GM13977 (cell line): ENCODE measurements around the gene JCAD.

Experiments
- DNase-seq: peaks from one replicate; pipeline ENCODE4 v3.0.0; 2012; ENCODE audit warnings: low spot score
- CTCF ChIP-seq: IDR thresholded peaks from 2 replicates; pipeline ENCODE4 v1.5.1; 2012; ENCODE audit warnings: mild to moderate bottlenecking, control low read depth; ENCODE audit not compliant: insufficient read depth; ENCODE audit errors: extremely low read depth, missing control alignments
- in situ Hi-C: fragments of 300-500 bp; cut with MboI; formaldehyde crosslinking; loops from one replicate; pipeline ENCODE4 v1.12.0; 2022; ENCODE audit warnings: low sequenced_read_pairs, low pct_unique_long_range_greater_than_20kb, mixed read lengths, inconsistent platforms; ENCODE audit not compliant: unreplicated experiment

Gene JCAD

GRCh38 chr10:30047924-30048531 lies 11.4 kb downstream of the JCAD start:
- no peak for DNase-seq
- no peak for TF ChIP-seq CTCF
- in situ Hi-C loops: no loop called here

- TF ChIP-seq CTCF: no peak
- in situ Hi-C loops: no loop called here
- DNase-seq: no peak
Observed at GRCh38 chr10:30047430-30047829, 12.0 kb downstream of the JCAD start.

GRCh38 chr10:30046476-30046875 lies 12.9 kb downstream of the JCAD start:
- in situ Hi-C loops: no loop called here
- no peak for DNase-seq
- no peak for TF ChIP-seq CTCF

GRCh38 chr10:30045961-30046360 lies 13.4 kb downstream of the JCAD start:
- DNase-seq: no peak
- no peak for TF ChIP-seq CTCF
- in situ Hi-C loops: no loop called here

GRCh38 chr10:30043476-30044270 lies 15.7 kb downstream of the JCAD start:
- in situ Hi-C loops: no loop called here
- DNase-seq: no peak
- TF ChIP-seq CTCF: no peak

GRCh38 chr10:30042820-30043219 lies 16.6 kb downstream of the JCAD start:
- TF ChIP-seq CTCF: no peak
- in situ Hi-C loops: no loop called here

More at GRCh38 chr10:30042820-30043219, 16.6 kb downstream of the JCAD start:
- DNase-seq: no peak
